GM12875 (cell line): ENCODE results near the gene CYP2U1.
A peak's percentile ranks its signal among the peaks of the same experiment; 100 is the strongest.

Experiments
- H3K4me3 ChIP-seq: one replicate; pipeline ENCODE4 v1.5.1; 2011; ENCODE audit warnings: low read depth, low read length, control low read depth
- TF ChIP-seq, protein P1 (sequence below): IDR thresholded peaks from 2 replicates; pipeline ENCODE4 v1.5.1; 2011; ENCODE audit warnings: low read depth, mild to moderate bottlenecking, control low read depth, inconsistent platforms, low read length, moderate library complexity, borderline replicate concordance; ENCODE audit not compliant: insufficient read depth

CYP2U1 gene

DNA sequence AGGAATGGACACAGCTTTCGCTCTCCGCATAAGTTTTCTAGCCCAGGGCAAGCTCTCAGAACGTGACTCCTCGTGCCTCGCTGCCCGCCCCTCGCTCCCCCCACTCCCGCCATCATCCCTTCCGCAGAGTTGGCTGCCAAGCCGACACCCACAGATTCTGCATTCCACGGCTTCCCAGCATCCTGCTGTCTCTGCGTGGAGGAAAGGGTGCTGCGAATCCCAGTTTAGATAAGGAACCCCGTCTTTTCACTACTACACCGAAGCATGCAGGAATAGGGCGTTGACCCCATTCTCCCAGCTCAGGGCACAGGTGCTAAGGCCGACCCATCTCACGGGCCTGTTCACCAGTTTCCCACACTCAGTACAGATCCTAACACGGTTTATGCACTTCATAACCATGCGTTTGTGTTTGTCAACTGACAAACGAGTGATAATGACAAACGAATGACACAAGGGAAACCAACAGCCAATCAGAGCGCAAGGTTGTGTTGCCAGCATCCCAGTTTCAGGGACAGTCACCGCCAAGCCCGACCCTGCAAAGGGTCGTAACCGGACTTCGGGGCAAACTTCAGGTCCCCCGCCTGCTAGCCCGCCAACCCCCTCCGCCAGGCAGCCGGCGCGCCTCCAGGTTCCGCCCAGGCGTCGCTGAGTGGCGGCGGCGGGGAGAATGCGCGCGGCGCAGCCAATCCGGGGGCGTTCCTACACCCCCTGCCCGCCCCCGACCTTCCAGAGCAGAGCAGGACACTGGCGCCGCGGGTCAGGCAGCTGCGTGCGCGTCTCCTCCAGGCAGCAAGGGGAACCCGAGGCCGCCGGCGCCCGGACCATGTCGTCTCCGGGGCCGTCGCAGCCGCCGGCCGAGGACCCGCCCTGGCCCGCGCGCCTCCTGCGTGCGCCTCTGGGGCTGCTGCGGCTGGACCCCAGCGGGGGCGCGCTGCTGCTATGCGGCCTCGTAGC lies at the start of gene CYP2U1:
TSS of gene CYP2U1 (plus strand) at position 729 of the 954 bp plus-strand sequence. CDS start at position 824, 95 bp downstream.
- TF ChIP-seq, protein P1, sequence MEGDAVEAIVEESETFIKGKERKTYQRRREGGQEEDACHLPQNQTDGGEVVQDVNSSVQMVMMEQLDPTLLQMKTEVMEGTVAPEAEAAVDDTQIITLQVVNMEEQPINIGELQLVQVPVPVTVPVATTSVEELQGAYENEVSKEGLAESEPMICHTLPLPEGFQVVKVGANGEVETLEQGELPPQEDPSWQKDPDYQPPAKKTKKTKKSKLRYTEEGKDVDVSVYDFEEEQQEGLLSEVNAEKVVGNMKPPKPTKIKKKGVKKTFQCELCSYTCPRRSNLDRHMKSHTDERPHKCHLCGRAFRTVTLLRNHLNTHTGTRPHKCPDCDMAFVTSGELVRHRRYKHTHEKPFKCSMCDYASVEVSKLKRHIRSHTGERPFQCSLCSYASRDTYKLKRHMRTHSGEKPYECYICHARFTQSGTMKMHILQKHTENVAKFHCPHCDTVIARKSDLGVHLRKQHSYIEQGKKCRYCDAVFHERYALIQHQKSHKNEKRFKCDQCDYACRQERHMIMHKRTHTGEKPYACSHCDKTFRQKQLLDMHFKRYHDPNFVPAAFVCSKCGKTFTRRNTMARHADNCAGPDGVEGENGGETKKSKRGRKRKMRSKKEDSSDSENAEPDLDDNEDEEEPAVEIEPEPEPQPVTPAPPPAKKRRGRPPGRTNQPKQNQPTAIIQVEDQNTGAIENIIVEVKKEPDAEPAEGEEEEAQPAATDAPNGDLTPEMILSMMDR: no peak
- H3K4me3 ChIP-seq: peak within 1 kb of the TSS; percentile 85

DNA sequence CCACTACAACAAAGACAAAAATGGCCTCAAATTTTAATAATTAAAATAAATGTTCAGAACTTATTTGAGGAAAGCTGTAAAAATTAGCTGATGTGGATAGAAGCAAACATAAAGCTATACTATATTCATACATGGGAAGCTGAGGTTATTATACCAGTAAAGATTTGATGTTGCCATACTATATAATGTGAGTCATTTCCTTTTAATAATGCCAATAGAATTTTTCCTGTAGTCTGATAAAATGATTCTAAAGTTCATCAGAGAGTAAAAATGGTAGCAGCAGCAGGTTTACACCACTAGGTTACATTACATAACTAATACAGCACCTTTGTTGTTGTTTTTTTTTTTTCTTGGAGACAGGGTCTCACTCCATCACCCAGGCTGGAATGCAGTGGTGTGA lies 45.5 kb upstream of the CYP2U1 start:
- no peak overlapping the region for H3K4me3 ChIP-seq
- TF ChIP-seq, protein P1: no peak

GRCh38 chr4:107888237-107888636 lies 43.1 kb upstream of the CYP2U1 start:
- TF ChIP-seq, protein P1: no peak
- no peak overlapping the region for H3K4me3 ChIP-seq

DNA sequence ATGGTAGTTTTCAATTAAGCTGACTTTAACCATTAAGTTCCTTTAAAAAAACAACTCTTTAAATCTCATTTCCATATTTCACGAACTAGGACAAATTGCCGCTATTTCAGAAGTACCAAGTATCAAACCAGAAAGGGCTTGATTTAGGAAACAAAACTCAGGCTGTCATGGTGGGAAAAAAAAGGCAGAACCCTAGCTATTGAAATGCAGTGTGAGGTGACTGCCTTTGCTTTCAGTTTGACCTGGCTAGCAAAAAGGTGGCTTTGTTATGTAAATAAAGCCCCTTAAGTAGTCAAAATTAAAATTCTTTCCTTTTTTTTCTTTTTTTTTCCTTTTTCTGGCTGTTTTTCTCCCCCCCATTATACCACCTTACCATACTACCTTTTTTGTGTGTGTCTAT lies 40.6 kb upstream of the CYP2U1 start:
- no peak overlapping the region for H3K4me3 ChIP-seq
- TF ChIP-seq, protein P1: no peak

GRCh38 chr4:107891299-107891698 lies 40.0 kb upstream of the CYP2U1 start:
- TF ChIP-seq, protein P1: no peak
- H3K4me3 ChIP-seq: no peak overlapping the region

- no peak overlapping the region for H3K4me3 ChIP-seq
- TF ChIP-seq, protein P1: no peak
Observed at GRCh38 chr4:107893171-107894137, 37.9 kb upstream of the CYP2U1 start.
